ENCODE measurements around the gene XXYLT1. TPM values are rescaled to one million over a fixed set of nuclear protein-coding genes. Genes with fewer than 3 reads are reported as not detected.
"Not testable (repeated sequence)": the region's sequence is repeated elsewhere in the genome, so short reads cannot be mapped to it uniquely, and the experiment has no call there.

XXYLT1 gene, protein sequence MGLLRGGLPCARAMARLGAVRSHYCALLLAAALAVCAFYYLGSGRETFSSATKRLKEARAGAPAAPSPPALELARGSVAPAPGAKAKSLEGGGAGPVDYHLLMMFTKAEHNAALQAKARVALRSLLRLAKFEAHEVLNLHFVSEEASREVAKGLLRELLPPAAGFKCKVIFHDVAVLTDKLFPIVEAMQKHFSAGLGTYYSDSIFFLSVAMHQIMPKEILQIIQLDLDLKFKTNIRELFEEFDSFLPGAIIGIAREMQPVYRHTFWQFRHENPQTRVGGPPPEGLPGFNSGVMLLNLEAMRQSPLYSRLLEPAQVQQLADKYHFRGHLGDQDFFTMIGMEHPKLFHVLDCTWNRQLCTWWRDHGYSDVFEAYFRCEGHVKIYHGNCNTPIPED
- total RNA-seq: 13.6 TPM

DNA sequence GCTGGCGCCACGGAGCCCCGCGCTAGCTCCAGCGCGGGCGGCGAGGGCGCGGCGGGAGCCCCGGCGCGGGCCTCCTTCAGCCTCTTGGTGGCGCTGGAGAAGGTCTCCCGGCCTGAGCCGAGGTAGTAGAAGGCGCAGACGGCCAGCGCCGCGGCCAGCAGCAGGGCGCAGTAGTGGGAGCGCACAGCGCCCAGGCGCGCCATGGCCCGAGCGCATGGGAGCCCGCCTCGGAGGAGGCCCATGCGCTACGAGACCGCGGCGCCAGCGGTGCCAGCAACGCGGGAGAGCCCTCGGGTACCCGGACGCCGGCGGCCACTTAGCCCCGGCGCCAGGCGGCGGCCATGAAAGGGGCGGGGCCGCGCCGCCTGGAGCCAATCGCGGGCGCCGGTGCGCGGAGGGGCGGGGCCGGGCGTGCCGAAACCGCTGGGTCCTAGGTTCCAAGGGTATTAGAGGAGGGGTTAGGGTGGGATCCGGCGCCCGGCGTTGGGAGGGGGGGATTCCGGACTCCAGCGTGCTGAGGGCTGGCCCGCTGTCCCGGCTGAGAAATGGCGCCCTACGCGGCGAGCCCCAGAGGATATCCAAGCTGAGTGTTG is at the start of gene XXYLT1:
TSS of gene XXYLT1 (minus strand) at position 343 of the 593 bp plus-strand sequence. CDS start at position 242, 101 bp downstream.
- H3K27ac ChIP-seq (ENCODE audit: low read depth, low read length): no peak within 1 kb of the TSS
- H3K4me1 ChIP-seq (ENCODE audit: control insufficient read depth in 3 of 3, insufficient read depth in 3 of 3, low read length in 3 of 3): peaks cover 14 to 22% (median 22%) of the 10 kb centered on the region in 3 donors
- H3K36me3 ChIP-seq (ENCODE audit: control insufficient read depth in 3 of 3, insufficient read depth in 3 of 3, low read length in 3 of 3): peaks cover 0 to 4% (median 0%) of the 10 kb centered on the region in 3 donors
- H3K9ac ChIP-seq (ENCODE audit: low read depth in 1 of 3, low read length in 3 of 3): peak within 1 kb of the TSS; percentile 71 to 86 (median 74)
- H3K27me3 ChIP-seq (ENCODE audit: control insufficient read depth in 3 of 3, insufficient read depth in 3 of 3, low read length in 3 of 3): no peaks in the 10 kb centered on the region
- H3K9me3 ChIP-seq (ENCODE audit: control insufficient read depth in 3 of 3, low read length in 3 of 3): no peaks in the 10 kb centered on the region
- peak within 1 kb of the TSS; percentile 89 to 93 (median 90) for H3K4me3 ChIP-seq (ENCODE audit: low read length in 3 of 3)

DNA sequence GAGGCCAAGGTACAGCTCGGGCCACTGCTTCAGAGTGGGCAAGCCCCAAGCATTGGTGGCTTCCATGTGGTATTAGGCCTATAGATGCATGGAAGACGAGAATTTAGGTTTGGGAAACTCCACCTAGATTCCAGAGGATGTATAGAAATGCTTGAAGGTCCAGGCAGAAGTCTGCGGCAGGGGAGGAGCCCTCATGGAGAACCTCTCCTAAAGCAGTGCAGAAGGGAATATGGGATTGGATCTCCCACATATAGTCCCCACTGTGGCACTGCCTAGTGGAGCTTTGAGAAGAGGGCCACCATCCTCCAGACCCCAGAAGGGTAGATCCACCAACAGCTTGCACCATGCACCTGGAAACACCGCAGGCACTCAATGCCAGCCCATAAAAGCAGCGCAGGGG is 48.1 kb upstream of the XXYLT1 start:
- H3K9ac ChIP-seq (ENCODE audit: low read depth in 1 of 3, low read length in 3 of 3): no peak overlapping the region
- no peak overlapping the region for H3K4me3 ChIP-seq (ENCODE audit: low read length in 3 of 3)
- no peaks in the 10 kb centered on the region for H3K9me3 ChIP-seq (ENCODE audit: control insufficient read depth in 3 of 3, low read length in 3 of 3)
- no peaks in the 10 kb centered on the region for H3K27me3 ChIP-seq (ENCODE audit: control insufficient read depth in 3 of 3, insufficient read depth in 3 of 3, low read length in 3 of 3)
- no peaks in the 10 kb centered on the region for H3K4me1 ChIP-seq (ENCODE audit: control insufficient read depth in 3 of 3, insufficient read depth in 3 of 3, low read length in 3 of 3)
- H3K27ac ChIP-seq (ENCODE audit: low read depth, low read length): no peak overlapping the region
- H3K36me3 ChIP-seq (ENCODE audit: control insufficient read depth in 3 of 3, insufficient read depth in 3 of 3, low read length in 3 of 3): peaks cover 4 to 14% (median 7%) of the 10 kb centered on the region in 3 donors

DNA sequence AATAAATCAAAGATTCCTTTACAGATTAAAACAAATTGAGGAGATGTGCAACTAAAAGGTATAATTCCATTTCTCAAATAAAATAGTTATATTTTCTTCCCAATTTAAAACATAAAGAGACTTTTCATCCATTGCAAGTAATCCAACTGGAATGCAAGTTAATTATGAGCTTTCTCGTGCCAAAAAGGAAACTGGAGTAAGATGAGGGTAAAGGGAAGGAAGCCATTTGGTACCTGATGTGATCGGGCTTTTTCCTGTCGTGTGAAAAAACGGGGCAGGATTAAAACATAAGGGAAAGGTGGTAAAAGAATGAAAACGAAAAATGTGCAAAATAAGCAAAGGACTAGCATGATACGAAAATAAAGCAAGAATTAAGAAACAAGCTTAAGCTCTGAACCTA is 41.8 kb upstream of the XXYLT1 start:
- no peak overlapping the region for H3K9ac ChIP-seq (ENCODE audit: low read depth in 1 of 3, low read length in 3 of 3)
- no peak overlapping the region for H3K4me3 ChIP-seq (ENCODE audit: low read length in 3 of 3)
- H3K27ac ChIP-seq (ENCODE audit: low read depth, low read length): no peak overlapping the region
- no peaks in the 10 kb centered on the region for H3K9me3 ChIP-seq (ENCODE audit: control insufficient read depth in 3 of 3, low read length in 3 of 3)
- no peaks in the 10 kb centered on the region for H3K4me1 ChIP-seq (ENCODE audit: control insufficient read depth in 3 of 3, insufficient read depth in 3 of 3, low read length in 3 of 3)
- no peaks in the 10 kb centered on the region for H3K27me3 ChIP-seq (ENCODE audit: control insufficient read depth in 3 of 3, insufficient read depth in 3 of 3, low read length in 3 of 3)
- H3K36me3 ChIP-seq (ENCODE audit: control insufficient read depth in 3 of 3, insufficient read depth in 3 of 3, low read length in 3 of 3): peaks cover 0 to under 1% (median 0%) of the 10 kb centered on the region in 3 donors

DNA sequence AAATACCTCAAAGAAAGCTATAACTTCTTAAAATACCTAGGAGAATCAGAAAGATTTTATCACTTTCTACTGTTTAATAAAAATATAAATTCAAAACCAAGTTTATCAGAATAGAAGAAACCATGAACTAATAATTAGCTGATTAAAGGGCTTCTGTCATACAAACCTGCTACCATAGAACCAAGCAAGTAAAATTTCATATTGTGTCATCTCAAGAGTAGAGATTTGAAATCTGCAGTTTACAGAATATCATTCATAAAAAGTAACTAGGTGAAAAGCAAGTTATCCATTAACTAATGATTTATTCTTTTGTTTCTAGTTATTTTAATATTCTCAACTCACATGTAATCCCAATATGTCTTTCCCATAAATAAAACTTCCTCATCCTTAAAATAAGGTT is 36.8 kb upstream of the XXYLT1 start:
- no peaks in the 10 kb centered on the region for H3K9me3 ChIP-seq (ENCODE audit: control insufficient read depth in 3 of 3, low read length in 3 of 3)
- H3K36me3 ChIP-seq (ENCODE audit: control insufficient read depth in 3 of 3, insufficient read depth in 3 of 3, low read length in 3 of 3): peaks cover 0 to 13% (median 4%) of the 10 kb centered on the region in 3 donors
- H3K4me3 ChIP-seq (ENCODE audit: low read length in 3 of 3): no peak overlapping the region
- H3K27ac ChIP-seq (ENCODE audit: low read depth, low read length): no peak overlapping the region
- H3K9ac ChIP-seq (ENCODE audit: low read depth in 1 of 3, low read length in 3 of 3): no peak overlapping the region
- H3K4me1 ChIP-seq (ENCODE audit: control insufficient read depth in 3 of 3, insufficient read depth in 3 of 3, low read length in 3 of 3): no peaks in the 10 kb centered on the region
- no peaks in the 10 kb centered on the region for H3K27me3 ChIP-seq (ENCODE audit: control insufficient read depth in 3 of 3, insufficient read depth in 3 of 3, low read length in 3 of 3)

DNA sequence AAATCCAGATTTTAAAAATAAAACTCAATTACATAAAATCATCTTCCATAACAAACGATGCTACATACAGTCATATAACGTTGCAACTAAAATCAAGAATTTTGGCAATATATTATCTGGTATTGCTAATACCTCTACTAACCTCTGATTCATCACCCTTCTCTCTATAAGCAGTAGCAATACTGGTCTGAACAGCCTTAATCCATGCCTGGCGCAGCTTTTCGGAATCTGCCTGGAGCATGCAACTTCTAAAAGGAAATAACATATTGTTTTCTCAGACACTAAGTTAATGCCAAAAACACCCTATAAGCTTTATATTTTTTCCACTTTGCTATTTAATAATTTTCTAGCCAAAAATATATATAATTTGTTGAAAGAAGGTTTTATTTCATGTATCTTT is 35.4 kb upstream of the XXYLT1 start:
- H3K36me3 ChIP-seq (ENCODE audit: control insufficient read depth in 3 of 3, insufficient read depth in 3 of 3, low read length in 3 of 3): peaks cover 3 to 16% (median 11%) of the 10 kb centered on the region in 3 donors

DNA sequence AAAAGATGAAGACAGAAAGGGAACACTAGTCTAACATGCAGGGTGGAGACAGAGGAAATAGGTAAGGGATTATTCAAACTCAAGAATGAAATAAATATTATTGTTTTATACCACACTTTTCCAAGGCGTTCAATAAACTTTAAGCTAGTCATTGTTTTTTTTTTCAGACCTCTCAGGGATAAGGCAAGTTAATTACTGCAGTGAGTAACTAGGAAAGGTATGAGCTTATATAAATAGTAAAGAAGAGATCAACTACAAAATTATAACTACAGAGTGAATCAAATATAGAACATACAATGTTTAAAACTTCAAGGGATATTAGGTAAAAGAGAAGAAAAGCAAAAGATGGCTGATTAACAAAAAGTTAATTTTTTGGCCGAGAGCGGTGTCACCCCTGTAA is 31.5 kb upstream of the XXYLT1 start:
- peaks cover 3 to 25% (median 16%) of the 10 kb centered on the region in 3 donors for H3K36me3 ChIP-seq (ENCODE audit: control insufficient read depth in 3 of 3, insufficient read depth in 3 of 3, low read length in 3 of 3)
- no peaks in the 10 kb centered on the region for H3K4me1 ChIP-seq (ENCODE audit: control insufficient read depth in 3 of 3, insufficient read depth in 3 of 3, low read length in 3 of 3)
- no peak overlapping the region for H3K9ac ChIP-seq (ENCODE audit: low read depth in 1 of 3, low read length in 3 of 3)
- no peaks in the 10 kb centered on the region for H3K27me3 ChIP-seq (ENCODE audit: control insufficient read depth in 3 of 3, insufficient read depth in 3 of 3, low read length in 3 of 3)
- H3K4me3 ChIP-seq (ENCODE audit: low read length in 3 of 3): no peak overlapping the region
- H3K27ac ChIP-seq (ENCODE audit: low read depth, low read length): no peak overlapping the region
- H3K9me3 ChIP-seq (ENCODE audit: control insufficient read depth in 3 of 3, low read length in 3 of 3): no peaks in the 10 kb centered on the region

More for the DNA sequence above, 35.4 kb upstream of the XXYLT1 start:
- Histone ChIP-seq H3K4me3 (ENCODE audit: low read length in 3 of 3) (no peak overlapping the region), H3K9ac (ENCODE audit: low read depth in 1 of 3, low read length in 3 of 3) (no peak overlapping the region), H3K27me3 (ENCODE audit: control insufficient read depth in 3 of 3, insufficient read depth in 3 of 3, low read length in 3 of 3) (no peaks in the 10 kb centered on the region), H3K9me3 (ENCODE audit: control insufficient read depth in 3 of 3, low read length in 3 of 3) (no peaks in the 10 kb centered on the region), H3K4me1 (ENCODE audit: control insufficient read depth in 3 of 3, insufficient read depth in 3 of 3, low read length in 3 of 3) (no peaks in the 10 kb centered on the region), H3K27ac (ENCODE audit: low read depth, low read length) (no peak overlapping the region)

DNA sequence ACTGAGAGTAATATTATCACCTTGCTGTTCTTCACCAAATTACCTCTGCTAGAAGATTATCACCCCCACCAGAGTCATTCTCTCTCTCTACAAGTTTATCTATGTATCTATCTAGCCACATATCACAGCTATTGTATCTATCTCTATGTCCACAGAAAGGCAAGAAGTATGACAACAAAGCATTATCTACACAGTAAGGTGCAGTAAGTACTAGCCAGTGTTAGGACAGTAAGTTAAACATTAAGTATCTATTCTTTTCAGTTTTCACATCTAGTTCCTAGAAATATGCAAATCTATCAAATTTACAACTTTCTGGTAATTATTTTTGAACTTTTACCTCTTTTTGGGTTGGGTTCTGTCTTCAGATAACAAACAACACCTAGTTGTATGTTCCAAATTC is 26.5 kb upstream of the XXYLT1 start:
- H3K27ac ChIP-seq (ENCODE audit: low read depth, low read length): no peak overlapping the region
- no peak overlapping the region for H3K4me3 ChIP-seq (ENCODE audit: low read length in 3 of 3)
- H3K27me3 ChIP-seq (ENCODE audit: control insufficient read depth in 3 of 3, insufficient read depth in 3 of 3, low read length in 3 of 3): no peaks in the 10 kb centered on the region
- no peaks in the 10 kb centered on the region for H3K4me1 ChIP-seq (ENCODE audit: control insufficient read depth in 3 of 3, insufficient read depth in 3 of 3, low read length in 3 of 3)
- H3K9me3 ChIP-seq (ENCODE audit: control insufficient read depth in 3 of 3, low read length in 3 of 3): no peaks in the 10 kb centered on the region
- no peak overlapping the region for H3K9ac ChIP-seq (ENCODE audit: low read depth in 1 of 3, low read length in 3 of 3)
- peaks cover 5 to 22% (median 19%) of the 10 kb centered on the region in 3 donors for H3K36me3 ChIP-seq (ENCODE audit: control insufficient read depth in 3 of 3, insufficient read depth in 3 of 3, low read length in 3 of 3)

DNA sequence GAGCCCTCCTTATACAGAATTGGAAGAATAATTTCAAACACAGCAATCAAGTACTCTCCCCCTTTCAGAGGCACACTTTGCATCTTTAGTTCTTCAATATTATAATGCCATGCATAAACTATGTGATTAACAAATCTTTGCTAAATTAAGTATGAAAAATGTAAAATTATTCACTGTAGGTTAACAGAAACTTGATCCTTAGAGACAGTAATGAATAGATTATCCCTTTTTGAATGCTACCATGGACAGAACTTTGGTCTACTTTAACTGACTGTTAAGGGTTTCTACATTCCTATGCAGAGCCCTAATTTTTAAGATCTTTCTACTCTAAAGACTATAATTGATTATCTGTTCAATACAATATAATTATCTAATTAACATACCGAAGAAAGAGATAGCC is 25.7 kb upstream of the XXYLT1 start:
- Histone ChIP-seq H3K9ac (ENCODE audit: low read depth in 1 of 3, low read length in 3 of 3) (no peak overlapping the region), H3K27me3 (ENCODE audit: control insufficient read depth in 3 of 3, insufficient read depth in 3 of 3, low read length in 3 of 3) (no peaks in the 10 kb centered on the region), H3K4me3 (ENCODE audit: low read length in 3 of 3) (no peak overlapping the region), H3K36me3 (ENCODE audit: control insufficient read depth in 3 of 3, insufficient read depth in 3 of 3, low read length in 3 of 3) (peaks cover 3 to 20% (median 19%) of the 10 kb centered on the region in 3 donors), H3K27ac (ENCODE audit: low read depth, low read length) (no peak overlapping the region), H3K4me1 (ENCODE audit: control insufficient read depth in 3 of 3, insufficient read depth in 3 of 3, low read length in 3 of 3) (no peaks in the 10 kb centered on the region), H3K9me3 (ENCODE audit: control insufficient read depth in 3 of 3, low read length in 3 of 3) (no peaks in the 10 kb centered on the region)

DNA sequence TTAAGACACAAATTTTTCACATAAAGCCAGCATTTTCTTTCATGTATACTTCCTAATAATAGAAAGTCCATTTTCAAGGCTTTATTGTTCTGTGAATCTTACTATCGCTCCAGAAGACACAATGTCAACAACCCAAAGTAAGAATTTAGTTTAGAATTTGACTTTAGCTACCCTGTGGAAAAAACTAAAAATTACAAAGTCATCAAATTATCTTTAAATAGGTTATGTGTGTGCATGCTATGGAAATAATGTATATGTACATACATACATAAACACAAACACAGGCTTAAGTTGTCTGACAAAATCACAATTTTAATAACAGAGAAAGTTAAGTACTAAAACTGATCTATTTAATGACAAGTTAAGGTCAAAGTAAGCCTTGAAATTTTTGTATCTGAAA is 20.2 kb upstream of the XXYLT1 start:
- Histone ChIP-seq H3K27me3 (ENCODE audit: control insufficient read depth in 3 of 3, insufficient read depth in 3 of 3, low read length in 3 of 3) (no peaks in the 10 kb centered on the region), H3K4me1 (ENCODE audit: control insufficient read depth in 3 of 3, insufficient read depth in 3 of 3, low read length in 3 of 3) (no peaks in the 10 kb centered on the region), H3K27ac (ENCODE audit: low read depth, low read length) (no peak overlapping the region), H3K4me3 (ENCODE audit: low read length in 3 of 3) (no peak overlapping the region), H3K9ac (ENCODE audit: low read depth in 1 of 3, low read length in 3 of 3) (no peak overlapping the region), H3K36me3 (ENCODE audit: control insufficient read depth in 3 of 3, insufficient read depth in 3 of 3, low read length in 3 of 3) (peaks cover 3 to 32% (median 18%) of the 10 kb centered on the region in 3 donors), H3K9me3 (ENCODE audit: control insufficient read depth in 3 of 3, low read length in 3 of 3) (no peaks in the 10 kb centered on the region)

DNA sequence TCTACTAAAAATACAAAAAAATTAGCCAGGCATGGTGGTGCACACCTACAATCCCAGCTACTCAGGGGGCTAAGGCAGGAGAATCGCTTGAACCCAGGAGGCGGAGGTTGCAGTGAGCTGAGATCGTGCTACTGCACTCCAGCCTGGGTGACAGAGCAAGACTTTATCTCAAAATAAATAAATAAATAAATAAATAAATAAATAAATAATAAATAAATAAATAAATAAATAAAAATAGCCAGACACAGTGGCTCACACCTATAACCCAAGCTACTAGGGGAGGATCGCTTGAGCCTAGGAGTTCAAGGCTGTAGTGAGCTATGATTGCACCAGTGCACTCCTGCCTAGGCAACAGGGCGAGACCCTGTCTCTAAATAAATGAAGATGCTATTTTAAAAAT is 19.7 kb upstream of the XXYLT1 start:
- H3K9me3 ChIP-seq (ENCODE audit: control insufficient read depth in 3 of 3, low read length in 3 of 3); H3K27ac ChIP-seq (ENCODE audit: low read depth, low read length); H3K27me3 ChIP-seq (ENCODE audit: control insufficient read depth in 3 of 3, insufficient read depth in 3 of 3, low read length in 3 of 3); H3K9ac ChIP-seq (ENCODE audit: low read depth in 1 of 3, low read length in 3 of 3); H3K4me1 ChIP-seq (ENCODE audit: control insufficient read depth in 3 of 3, insufficient read depth in 3 of 3, low read length in 3 of 3); H3K4me3 ChIP-seq (ENCODE audit: low read length in 3 of 3): not testable (repeated sequence)
- peaks cover 4 to 35% (median 22%) of the 10 kb centered on the region in 3 donors for H3K36me3 ChIP-seq (ENCODE audit: control insufficient read depth in 3 of 3, insufficient read depth in 3 of 3, low read length in 3 of 3)

Data from skeletal muscle tissue (tissue), 4 donors.